Gastroesophageal sphincter (tissue), 3 donors: ENCODE results near the gene RABL2B.

ENCODE experiments used
- CTCF ChIP-seq, 4 experiments: fragments of 200-600 bp in 2 of 4; fragments of 450-650 bp in 2 of 4; sonication (generic) in 1 of 4; IDR thresholded peaks; one replicate each; pipeline ENCODE4 v1.5.1; 2017 to 2019; ENCODE audit warnings: antibody characterized with exemption in 4 of 4, mild to moderate bottlenecking in 2 of 4, moderate library complexity in 2 of 4
- EP300 ChIP-seq: sonication (generic); formaldehyde crosslinking; IDR thresholded peaks from one replicate; pipeline ENCODE4 v1.6.1; 2017; ENCODE audit warnings: antibody characterized with exemption, mild to moderate bottlenecking
- POLR2A ChIP-seq, 2 donors: fragments of 450-650 bp; IDR thresholded peaks; one replicate each; pipeline ENCODE4 v1.6.1; 2017; ENCODE audit warnings: antibody characterized with exemption in 2 of 2, mild to moderate bottlenecking in 2 of 2, moderate library complexity in 1 of 2
- POLR2AphosphoS5 ChIP-seq: sonication (generic); formaldehyde crosslinking; IDR thresholded peaks from one replicate; pipeline ENCODE4 v1.6.1; 2017; ENCODE audit warnings: antibody characterized with exemption

DNA sequence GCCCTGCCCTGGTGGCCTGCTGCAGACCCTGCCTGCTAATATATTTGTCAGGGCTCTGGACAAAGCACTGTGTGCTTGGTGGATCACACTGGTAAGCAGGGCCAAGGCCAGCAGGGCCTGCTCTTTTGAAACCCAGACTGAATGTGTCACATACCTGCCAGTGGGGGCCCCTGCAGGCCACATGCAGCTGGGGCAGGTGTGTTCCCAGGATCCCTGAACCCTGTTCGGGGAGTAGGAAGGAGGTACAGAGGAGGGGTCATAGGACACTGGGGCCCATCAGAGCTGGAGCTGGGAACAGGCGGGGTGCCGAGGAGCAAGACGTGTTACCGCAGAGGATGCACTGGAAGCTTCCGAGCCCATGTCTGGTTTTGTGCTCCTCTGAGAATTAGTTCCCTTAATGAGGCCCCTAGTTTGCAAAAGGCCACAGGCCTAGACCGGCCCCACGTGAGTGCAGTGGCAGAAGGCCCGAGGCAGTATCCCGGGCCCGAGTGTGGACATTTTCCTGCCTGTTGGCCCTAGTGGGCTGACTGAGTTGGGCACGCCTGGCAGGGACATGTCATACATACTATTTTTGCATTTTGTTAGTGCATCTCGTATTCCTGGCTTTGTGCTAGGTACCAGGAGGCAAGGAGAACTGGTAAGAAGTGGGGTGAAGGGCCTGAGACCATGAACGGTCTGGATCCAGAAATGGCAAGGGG, 56.6 kb downstream of the RABL2B start:
- TF ChIP-seq CTCF (IDR thresholded peaks at IDR 0.05) (no peak), POLR2AphosphoS5 (no peak), POLR2A (IDR thresholded peaks at IDR 0.05) (no peak), EP300 (no peak)
